Tibial nerve (tissue), 4 donors: Measurements from ENCODE around the gene PSMC4.

Source experiments
- CTCF ChIP-seq, 5 experiments: fragments of 200-600 bp in 3 of 5; fragments of 450-650 bp in 2 of 5; sonication (generic) in 3 of 5; IDR thresholded peaks; one replicate each; pipeline ENCODE4 v1.5.1; 2016 to 2019; ENCODE audit warnings: antibody characterized with exemption in 5 of 5, mild to moderate bottlenecking in 3 of 5, moderate library complexity in 2 of 5
- EP300 ChIP-seq, 2 donors: sonication (generic); formaldehyde crosslinking; IDR thresholded peaks; one replicate each; pipeline ENCODE4 v1.6.1; 2017; ENCODE audit warnings: antibody characterized with exemption in 2 of 2, mild to moderate bottlenecking in 1 of 2
- POLR2A ChIP-seq, 2 donors: fragments of 450-650 bp; IDR thresholded peaks; one replicate each; pipeline ENCODE4 v1.6.1; 2017; ENCODE audit warnings: antibody characterized with exemption in 2 of 2, mild to moderate bottlenecking in 2 of 2, moderate library complexity in 2 of 2

- TF ChIP-seq CTCF (IDR thresholded peaks at IDR 0.05) (no peak), EP300 (IDR thresholded peaks at IDR 0.05) (no peak), POLR2A (IDR thresholded peaks at IDR 0.05) (no peak)
Measured at GRCh38 chr19:39929750-39930149, 41.2 kb upstream of the PSMC4 start.
